Measurements from ENCODE around the gene ZFYVE28.
"Not testable (repeated sequence)": the region's sequence is repeated elsewhere in the genome, so short reads cannot be mapped to it uniquely, and the experiment has no call there.

Gene ZFYVE28

DNA sequence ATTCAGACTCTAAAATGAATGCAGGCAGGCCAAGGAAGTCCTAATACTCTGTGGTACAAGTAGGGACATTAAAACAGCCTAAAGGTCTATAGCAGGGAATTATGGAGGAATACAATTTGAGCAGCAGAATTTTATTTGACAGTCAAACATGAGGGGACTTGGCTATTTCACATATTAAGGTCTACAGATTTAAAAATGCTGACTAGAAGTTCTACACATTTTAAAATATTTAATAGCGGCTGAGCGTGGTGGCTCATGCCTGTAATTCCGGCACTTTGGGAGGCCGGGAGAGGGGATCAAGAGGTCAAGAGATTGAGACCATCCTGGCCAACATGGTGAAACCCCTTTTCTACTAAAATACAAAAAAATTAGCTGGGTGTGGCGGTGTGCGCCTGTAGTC, 187.4 kb downstream of the ZFYVE28 start:
- Mint-ChIP-seq H3K36me3 (ENCODE audit: low read depth) (peaks cover 32% of the 10 kb centered on the region), H3K4me3 (no peak overlapping the region), H3K9me3 (no peaks in the 10 kb centered on the region), H3K27ac (no peak overlapping the region), H3K27me3 (ENCODE audit: low read depth, poor library complexity) (no peaks in the 10 kb centered on the region), H3K4me1 (no peaks in the 10 kb centered on the region)
- TF ChIP-seq, protein P1, sequence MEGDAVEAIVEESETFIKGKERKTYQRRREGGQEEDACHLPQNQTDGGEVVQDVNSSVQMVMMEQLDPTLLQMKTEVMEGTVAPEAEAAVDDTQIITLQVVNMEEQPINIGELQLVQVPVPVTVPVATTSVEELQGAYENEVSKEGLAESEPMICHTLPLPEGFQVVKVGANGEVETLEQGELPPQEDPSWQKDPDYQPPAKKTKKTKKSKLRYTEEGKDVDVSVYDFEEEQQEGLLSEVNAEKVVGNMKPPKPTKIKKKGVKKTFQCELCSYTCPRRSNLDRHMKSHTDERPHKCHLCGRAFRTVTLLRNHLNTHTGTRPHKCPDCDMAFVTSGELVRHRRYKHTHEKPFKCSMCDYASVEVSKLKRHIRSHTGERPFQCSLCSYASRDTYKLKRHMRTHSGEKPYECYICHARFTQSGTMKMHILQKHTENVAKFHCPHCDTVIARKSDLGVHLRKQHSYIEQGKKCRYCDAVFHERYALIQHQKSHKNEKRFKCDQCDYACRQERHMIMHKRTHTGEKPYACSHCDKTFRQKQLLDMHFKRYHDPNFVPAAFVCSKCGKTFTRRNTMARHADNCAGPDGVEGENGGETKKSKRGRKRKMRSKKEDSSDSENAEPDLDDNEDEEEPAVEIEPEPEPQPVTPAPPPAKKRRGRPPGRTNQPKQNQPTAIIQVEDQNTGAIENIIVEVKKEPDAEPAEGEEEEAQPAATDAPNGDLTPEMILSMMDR (IDR thresholded peaks at IDR 0.05), result no peak
- no peak for DNase-seq

DNA sequence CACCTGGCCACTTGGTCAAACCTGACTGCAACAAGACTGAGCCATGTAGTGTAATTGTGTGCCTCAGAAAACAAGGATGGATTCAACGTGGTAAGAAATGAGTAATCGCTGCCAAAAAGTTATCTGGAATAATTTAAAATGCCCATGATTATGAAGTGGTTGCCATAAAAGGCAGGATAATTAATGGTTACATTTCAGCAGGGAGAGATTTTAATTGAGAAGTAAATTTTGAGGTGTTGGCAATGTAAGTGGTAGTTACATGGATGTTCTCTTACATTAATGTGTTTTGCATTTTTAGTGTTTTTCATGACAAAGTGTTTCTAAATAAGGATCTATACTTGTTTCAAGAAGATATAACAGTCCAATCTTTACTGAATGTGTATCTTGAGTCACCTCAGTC, 192.2 kb downstream of the ZFYVE28 start:
- Mint-ChIP-seq H3K4me1 (peaks cover 8% of the 10 kb centered on the region), H3K4me3 (no peak overlapping the region), H3K27me3 (ENCODE audit: low read depth, poor library complexity) (no peaks in the 10 kb centered on the region), H3K27ac (no peak overlapping the region), H3K9me3 (no peaks in the 10 kb centered on the region), H3K36me3 (ENCODE audit: low read depth) (peaks cover 12% of the 10 kb centered on the region)
- TF ChIP-seq, protein P1 (IDR thresholded peaks at IDR 0.05), result no peak
- no peak for DNase-seq

DNA sequence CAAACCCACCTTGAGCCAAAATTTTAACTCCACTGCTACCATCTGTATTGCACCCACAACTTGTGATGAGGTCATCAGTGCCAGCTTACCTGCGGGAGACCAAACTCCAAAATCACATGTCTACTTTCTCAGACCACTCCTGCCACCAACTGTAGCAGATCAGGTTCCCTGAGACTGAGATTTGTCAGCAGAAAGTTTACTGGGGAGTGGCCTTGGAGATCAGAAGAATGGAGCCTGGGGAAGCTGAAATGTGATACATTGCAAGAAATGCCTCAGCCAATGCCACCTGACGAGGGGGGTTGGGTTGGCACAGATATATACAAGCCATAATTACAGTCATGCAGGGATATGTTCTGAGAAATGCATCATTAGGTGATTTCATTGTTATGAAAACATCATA, 195.6 kb downstream of the ZFYVE28 start:
- no peaks in the 10 kb centered on the region for H3K9me3 Mint-ChIP-seq
- TF ChIP-seq, protein P1 (IDR thresholded peaks at IDR 0.05), result no peak
- no peak overlapping the region for H3K4me3 Mint-ChIP-seq
- no peaks in the 10 kb centered on the region for H3K27me3 Mint-ChIP-seq (ENCODE audit: low read depth, poor library complexity)
- H3K4me1 Mint-ChIP-seq, result peaks cover 14% of the 10 kb centered on the region
- DNase-seq, result no peak
- peaks cover 6% of the 10 kb centered on the region for H3K36me3 Mint-ChIP-seq (ENCODE audit: low read depth)
- H3K27ac Mint-ChIP-seq, result peak overlapping the region; percentile 62

DNA sequence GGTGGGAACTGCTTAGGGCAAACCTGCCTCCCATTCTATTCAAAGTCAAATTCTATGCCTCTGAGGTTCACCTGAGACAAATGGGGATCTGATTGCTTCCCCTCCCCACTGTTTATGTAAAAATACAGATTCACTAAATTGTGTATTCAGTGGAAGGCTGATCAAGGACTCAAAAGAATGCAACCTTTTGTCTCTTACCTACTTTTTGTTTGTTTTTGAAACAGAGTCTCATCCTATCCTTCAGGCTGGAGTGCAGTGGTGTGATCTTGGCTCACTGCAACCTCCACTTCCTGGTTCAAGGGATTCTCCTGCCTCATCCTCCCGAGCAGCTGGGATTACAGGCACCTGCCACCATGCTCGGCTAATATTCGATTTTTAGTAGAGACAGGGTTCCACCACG, 197.1 kb downstream of the ZFYVE28 start:
- not testable (repeated sequence) for H3K9me3 Mint-ChIP-seq; DNase-seq; H3K36me3 Mint-ChIP-seq (ENCODE audit: low read depth); H3K4me3 Mint-ChIP-seq; H3K27ac Mint-ChIP-seq; H3K27me3 Mint-ChIP-seq (ENCODE audit: low read depth, poor library complexity)
- H3K4me1 Mint-ChIP-seq, result peaks cover 14% of the 10 kb centered on the region

DNA sequence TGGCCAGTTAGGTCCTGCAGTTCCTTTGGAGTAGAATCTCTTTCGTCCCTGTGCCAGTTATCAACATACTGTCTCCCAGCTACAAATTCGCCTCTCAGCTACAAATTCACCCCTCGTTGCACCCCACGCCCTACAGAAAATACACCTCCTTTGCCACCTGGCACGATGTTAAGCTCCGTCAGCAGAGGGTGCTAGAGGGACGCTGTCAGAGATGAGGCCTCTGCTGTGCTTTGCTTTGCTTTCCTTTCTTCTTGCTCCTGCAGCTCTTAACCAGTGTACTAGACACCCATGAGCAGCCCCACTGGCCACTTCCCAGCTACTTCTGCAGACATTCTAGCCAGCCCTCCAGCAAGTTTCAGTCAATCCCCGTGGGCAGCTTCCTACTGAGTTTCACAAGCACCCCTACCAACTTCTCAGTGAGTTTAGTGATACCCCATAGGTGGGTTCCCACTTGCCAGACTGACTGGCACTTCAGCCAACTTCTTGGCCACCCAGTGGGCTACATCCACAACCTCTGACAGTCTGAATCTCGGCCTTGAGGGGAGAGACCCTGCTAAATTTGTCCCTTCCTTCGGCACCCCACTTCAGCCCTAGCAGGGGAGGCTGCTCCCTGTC, 198.3 kb downstream of the ZFYVE28 start:
- Mint-ChIP-seq H3K27me3 (ENCODE audit: low read depth, poor library complexity) (peaks cover 9% of the 10 kb centered on the region), H3K4me3 (no peak overlapping the region), H3K27ac (no peak overlapping the region), H3K4me1 (peaks cover 14% of the 10 kb centered on the region), H3K9me3 (no peaks in the 10 kb centered on the region), H3K36me3 (ENCODE audit: low read depth) (no peaks in the 10 kb centered on the region)
- DNase-seq, result peak; percentile 83
- TF ChIP-seq, protein P1 (IDR thresholded peaks at IDR 0.05), result peak; percentile 84
